Measurements from ENCODE around the gene ZNF541. TPM values are rescaled to one million over a fixed set of nuclear protein-coding genes. Genes with fewer than 3 reads are reported as not detected.
A peak's percentile ranks its signal among the peaks of the same experiment; 100 is the strongest.
"Not testable (repeated sequence)": the region's sequence is repeated elsewhere in the genome, so short reads cannot be mapped to it uniquely, and the experiment has no call there.

Gene ZNF541
- total and polyA plus RNA-seq, 10 donors, result 0.20 to 1.2 (median 0.46) TPM

GRCh38 chr19:47599671-47600245, 26.8 kb upstream of the ZNF541 start:
- 36 to 46% (median 38%) methylated on average over 25 of the region's 25 CpGs for WGBS, 5 donors
- intact Hi-C loops (cut with DNase I; ENCODE audit: low total_unique reads), result not testable (repeated sequence)

DNA sequence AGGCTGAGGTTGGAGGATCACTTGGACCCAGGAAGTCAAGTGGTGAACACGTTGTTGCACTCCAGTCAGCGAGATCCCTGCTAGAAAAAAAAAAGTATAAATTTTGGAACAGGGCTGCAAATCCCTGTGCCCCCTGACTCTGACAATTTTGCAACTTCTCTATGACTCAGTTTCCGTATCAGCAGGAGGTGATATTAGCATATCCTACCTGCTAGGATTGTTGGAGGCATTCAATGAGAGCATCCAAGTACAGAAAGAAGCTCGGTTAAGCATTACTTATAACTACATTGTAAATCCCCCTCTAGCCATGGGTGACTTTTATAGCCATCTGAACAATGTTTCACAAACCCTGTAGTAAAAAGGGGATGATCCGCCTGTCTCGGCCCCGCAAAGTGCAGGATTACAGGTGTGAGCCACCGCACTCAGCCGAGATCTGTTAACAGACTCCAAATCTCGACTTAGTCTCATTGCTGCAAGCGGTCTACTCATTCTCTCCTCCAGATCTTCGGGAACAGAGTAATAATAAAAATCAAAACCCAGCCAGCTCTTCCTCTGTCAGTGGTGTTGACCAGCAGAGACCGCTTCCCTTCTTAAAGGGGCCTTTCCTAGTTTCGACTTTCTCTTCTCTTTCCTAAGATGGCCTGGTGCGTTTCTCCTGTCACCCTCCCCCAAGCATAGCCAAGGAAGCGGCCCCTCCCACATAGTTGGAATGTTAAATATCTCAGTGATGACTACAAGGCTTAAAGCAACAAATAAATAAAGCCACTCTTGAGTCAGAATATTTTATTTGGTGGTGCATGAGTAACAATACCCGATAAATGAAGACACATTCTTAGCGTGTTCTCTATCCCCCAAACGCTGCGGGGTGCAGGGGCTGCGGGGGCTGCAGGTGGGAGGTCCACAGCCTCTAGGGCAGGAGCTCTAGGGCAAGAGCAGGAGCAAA, 25.7 kb upstream of the ZNF541 start:
- peaks cover 0 to 44% (median 18%) of the 10 kb centered on the region in 6 donors for H3K4me1 ChIP-seq
- peak overlapping the region in 3 of 8 donors; percentile 9 to 52 (median 25) for H3K4me3 ChIP-seq
- 34 to 47% (median 40%) methylated on average over 21 of the region's 21 CpGs for WGBS, 5 donors
- H3K27ac ChIP-seq, result peak overlapping the region in 7 of 8 donors; percentile 17 to 94 (median 51)
- no peaks in the 10 kb centered on the region for H3K36me3 ChIP-seq
- intact Hi-C loops (cut with DNase I; ENCODE audit: low total_unique reads), result no loop called here
- peaks cover 0 to 25% (median 0%) of the 10 kb centered on the region in 7 donors for H3K27me3 ChIP-seq (replicated peaks in 1 of 7)
- TF ChIP-seq POLR2AphosphoS5 (IDR thresholded peaks at IDR 0.05), result no peak
- TF ChIP-seq CTCF (IDR thresholded peaks at IDR 0.05 in 8 of 11, conservative IDR thresholded peaks at IDR 0.05 in 3 of 11), result no peak
- no peak for TF ChIP-seq POLR2A (IDR thresholded peaks at IDR 0.05)
- no peak for DNase-seq
- H3K9me3 ChIP-seq, result no peaks in the 10 kb centered on the region

More at GRCh38 chr19:47599671-47600245, 26.8 kb upstream of the ZNF541 start:
- H3K27me3 ChIP-seq (replicated peaks in 1 of 7), result peaks cover 0 to 29% (median 0%) of the 10 kb centered on the region in 7 donors
- not testable (repeated sequence) for DNase-seq, H3K36me3 ChIP-seq, H3K9me3 ChIP-seq
- H3K27ac ChIP-seq, result peak overlapping the region; percentile 36 to 94 (median 90)
- peak overlapping the region; percentile 2 to 79 (median 59) for H3K4me3 ChIP-seq
- H3K4me1 ChIP-seq, result peaks cover 0 to 44% (median 18%) of the 10 kb centered on the region in 6 donors
- peak in 1 of 11 experiments; percentile 4 for TF ChIP-seq CTCF (IDR thresholded peaks at IDR 0.05 in 8 of 11, conservative IDR thresholded peaks at IDR 0.05 in 3 of 11)

DNA sequence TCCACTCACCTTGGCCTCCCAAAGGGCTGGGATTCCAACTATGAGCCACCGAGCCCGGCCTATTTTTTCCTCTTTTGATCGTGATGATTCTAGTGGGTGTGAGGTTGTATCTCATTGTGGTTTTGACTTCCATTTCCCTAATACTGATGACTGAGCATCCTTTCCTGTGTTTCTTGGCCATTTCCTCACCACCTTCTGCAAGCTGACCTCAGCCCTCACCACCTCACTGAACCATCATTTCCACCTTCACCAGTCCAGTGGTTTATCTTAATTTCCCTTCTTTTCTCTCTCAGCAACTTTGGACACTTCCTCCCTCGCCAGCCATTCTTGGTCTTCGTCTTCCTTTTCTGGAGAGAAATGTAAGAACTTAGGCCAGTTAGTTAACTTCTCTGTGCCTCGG, 23.0 kb upstream of the ZNF541 start:
- peak in 1 of 11 experiments; percentile 6 for TF ChIP-seq CTCF (IDR thresholded peaks at IDR 0.05 in 8 of 11, conservative IDR thresholded peaks at IDR 0.05 in 3 of 11)
- TF ChIP-seq POLR2AphosphoS5 (IDR thresholded peaks at IDR 0.05), result peak in 1 of 3 donors; percentile 56
- no peak for TF ChIP-seq POLR2A (IDR thresholded peaks at IDR 0.05)
- intact Hi-C loops (cut with DNase I; ENCODE audit: low total_unique reads), result no loop called here
- Histone ChIP-seq H3K4me3 (no peak overlapping the region), H3K27ac (peak overlapping the region in 7 of 8 donors; percentile 26 to 83 (median 77)), H3K27me3 (replicated peaks in 1 of 7) (peaks cover 0 to 28% (median 0%) of the 10 kb centered on the region in 7 donors), H3K9me3 (no peaks in the 10 kb centered on the region), H3K4me1 (peaks cover 0 to 36% (median 13%) of the 10 kb centered on the region in 6 donors), H3K36me3 (no peaks in the 10 kb centered on the region)
- no peak for DNase-seq
- 27 to 64% (median 34%) methylated on average over 6 of the region's 6 CpGs for WGBS, 5 donors

- Histone ChIP-seq H3K27ac (no peak overlapping the region), H3K27me3 (replicated peaks in 1 of 7) (peaks cover 0 to 30% (median 0%) of the 10 kb centered on the region in 7 donors), H3K4me3 (no peak overlapping the region), H3K4me1 (peaks cover 0 to 21% (median under 1%) of the 10 kb centered on the region in 6 donors), H3K9me3 (peaks cover 0 to 3% (median 0%) of the 10 kb centered on the region in 8 donors), H3K36me3 (no peaks in the 10 kb centered on the region)
- TF ChIP-seq POLR2AphosphoS5 (IDR thresholded peaks at IDR 0.05), result no peak
- TF ChIP-seq CTCF (IDR thresholded peaks at IDR 0.05 in 8 of 11, conservative IDR thresholded peaks at IDR 0.05 in 3 of 11), result no peak
- TF ChIP-seq POLR2A (IDR thresholded peaks at IDR 0.05), result no peak
- WGBS, 5 donors, result 84 to 92% (median 87%) methylated on average over 6 of the region's 6 CpGs
- no peak for DNase-seq
- intact Hi-C loops (cut with DNase I; ENCODE audit: low total_unique reads), result no loop called here
These were observed 20.9 kb upstream of the ZNF541 start for GRCh38 chr19:47593860-47594259.
